Epithelial cell of proximal tubule (primary cell): ENCODE results near the gene TMIGD2. TPM values are rescaled to one million over a fixed set of nuclear protein-coding genes. Genes with fewer than 3 reads are reported as not detected.

Experiments used
- DNase-seq: peaks from one replicate; pipeline ENCODE4 v3.0.0-alpha.2; 2011; ENCODE audit warnings: low read depth
- H3K4me3 ChIP-seq: 2 replicates; pipeline ENCODE4 v1.5.1; 2011; ENCODE audit warnings: low read depth, mild to moderate bottlenecking, low read length
- CTCF ChIP-seq: conservative IDR thresholded peaks from 2 replicates; pipeline ENCODE4 v1.5.1; 2012; ENCODE audit warnings: low read depth, mild to moderate bottlenecking, low read length
- total RNA-seq: library from RNA; depleted of rRNA; stranded (reverse); fragments of >200 nt; gene quantifications from 2 replicates; pipeline ENCODE4 v1.2.3, GENCODE V29; 2015

Gene TMIGD2
- total RNA-seq, 1 donor from 2014 or later = not detected

DNA sequence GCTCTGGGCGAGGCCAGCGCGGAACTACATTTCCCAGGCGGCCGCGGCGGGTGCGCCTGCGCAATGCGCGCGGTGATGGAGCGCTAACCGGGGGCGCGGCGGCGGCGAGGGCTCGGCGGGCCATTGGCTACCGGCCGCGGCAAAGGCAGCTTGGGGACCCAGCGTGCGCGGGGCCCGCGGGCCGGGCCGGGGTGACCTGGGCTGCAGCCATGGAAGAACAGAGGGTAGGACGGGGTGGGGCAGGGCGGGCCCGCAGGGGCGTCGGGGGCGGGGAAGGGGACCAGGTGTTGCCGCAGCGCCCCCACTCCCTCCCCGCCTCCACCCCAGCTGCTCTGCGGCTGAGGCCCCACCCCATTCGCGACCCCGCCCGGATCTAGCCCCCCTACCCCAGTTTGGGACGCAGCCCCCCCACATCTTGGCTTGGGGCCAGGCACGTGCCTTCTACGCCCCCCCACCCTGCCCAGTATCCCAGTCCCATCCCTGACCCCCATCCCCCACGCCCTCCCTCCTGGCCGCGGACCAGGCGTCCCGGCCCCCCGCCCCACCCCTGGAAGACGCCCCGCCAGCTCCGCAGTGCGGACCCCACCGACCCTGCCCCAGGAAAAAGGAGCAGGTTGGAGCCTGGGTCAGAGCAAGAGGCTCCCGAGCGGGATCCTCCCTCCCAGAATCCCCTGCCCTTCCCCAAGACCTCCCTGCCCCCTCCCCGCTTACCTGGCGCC is 2.5 kb upstream of the TMIGD2 start, which contains the start of gene FSD1:
Gene FSD1 (plus strand): TSS at position 61 of the 719 bp plus-strand sequence. CDS start 149 bp downstream, at position 210.
- H3K4me3 ChIP-seq = no peak within 1 kb of the TSS
- DNase-seq = no peak
- TF ChIP-seq CTCF = no peak

DNA sequence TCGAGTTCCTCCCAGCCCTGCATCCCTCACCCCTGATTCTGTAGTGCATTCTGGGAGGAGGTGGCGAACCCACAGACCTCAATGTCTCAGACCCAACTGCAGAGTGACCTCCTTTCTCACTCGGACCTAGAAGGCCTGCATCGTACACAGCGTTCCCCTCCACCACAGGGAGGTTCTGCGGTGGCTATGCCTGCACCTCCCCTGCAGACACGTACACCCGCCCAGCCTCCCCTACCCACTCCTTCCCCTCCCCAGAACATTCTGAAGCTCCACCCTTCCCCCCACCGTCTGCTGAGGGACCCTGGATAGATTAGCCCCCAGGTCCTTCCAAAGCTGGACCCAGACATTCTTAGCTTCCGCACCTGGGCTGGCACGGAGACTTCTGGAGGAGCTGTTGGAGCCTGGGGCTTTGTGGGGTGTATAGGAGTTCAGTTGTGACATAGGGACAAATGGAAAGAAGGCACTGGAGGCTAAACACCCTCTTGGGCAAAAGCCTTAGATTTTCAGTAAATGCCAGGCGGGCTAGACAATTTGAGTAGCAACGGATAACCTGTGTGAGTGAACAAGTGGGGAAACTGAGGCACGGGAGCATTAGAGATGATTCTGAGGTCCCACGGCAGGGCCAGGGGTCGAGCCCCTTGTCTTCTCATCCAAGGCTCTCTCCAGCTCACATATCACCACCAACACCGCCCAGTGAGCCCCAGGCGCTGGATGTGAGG is 1.8 kb upstream of the TMIGD2 start:
- DNase-seq = no peak
- TF ChIP-seq CTCF = no peak
- H3K4me3 ChIP-seq = no peak overlapping the region

DNA sequence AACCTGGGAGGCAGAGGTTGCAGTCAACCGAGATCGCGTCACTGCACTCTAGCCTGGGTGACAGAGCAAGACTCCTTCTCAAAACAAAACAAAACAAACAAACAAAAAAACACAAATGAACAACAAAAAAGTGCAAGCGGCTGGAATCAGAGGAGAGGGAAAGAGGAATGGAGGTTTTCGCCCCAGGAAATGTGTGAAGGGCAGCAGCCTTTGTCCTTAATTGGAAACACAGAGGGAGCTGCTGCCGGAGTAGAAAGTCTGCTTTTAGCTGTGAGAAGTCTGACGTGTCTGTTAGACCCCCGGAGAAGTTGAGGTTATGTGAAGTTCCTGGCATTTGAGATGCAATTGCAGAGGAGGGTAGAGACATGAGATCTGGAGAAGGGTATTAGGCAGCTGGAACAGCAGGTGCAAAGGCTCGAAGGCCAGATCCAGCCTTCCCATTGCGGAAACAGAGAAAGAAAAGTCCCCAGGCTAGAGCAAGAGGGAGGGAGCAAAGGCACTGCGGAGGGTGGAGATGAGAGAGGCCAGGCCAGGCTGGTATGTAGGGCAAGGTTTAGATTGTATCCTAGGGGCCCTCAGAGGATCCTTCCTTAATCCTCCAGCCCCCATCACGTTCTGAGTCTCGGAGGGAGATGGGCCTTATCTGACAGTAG is 473 bp downstream of the TMIGD2 start:
- no peak for TF ChIP-seq CTCF
- no peak for DNase-seq
- no peak overlapping the region for H3K4me3 ChIP-seq

DNA sequence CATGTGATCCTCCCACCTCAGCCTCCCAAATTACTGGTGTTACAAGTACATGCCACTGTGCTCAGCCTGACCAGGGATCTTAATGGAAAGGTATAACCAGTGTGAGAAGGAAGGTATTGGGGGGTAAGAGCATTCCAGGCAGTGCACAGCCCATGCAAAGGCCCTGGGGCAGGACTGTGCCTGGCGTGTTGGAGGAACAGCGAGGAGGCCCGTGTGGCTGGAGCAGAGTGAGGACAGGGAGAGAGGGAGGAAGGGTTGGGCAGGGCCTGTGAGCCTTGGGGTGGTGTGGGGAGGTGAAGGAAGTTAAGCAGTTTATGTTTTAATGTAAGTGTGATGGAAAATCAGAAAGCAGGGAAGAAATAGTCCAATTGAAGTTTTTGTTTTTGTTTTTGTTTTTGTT is 1.6 kb downstream of the TMIGD2 start:
- no peak for TF ChIP-seq CTCF
- H3K4me3 ChIP-seq = no peak overlapping the region
- no peak for DNase-seq

- H3K4me3 ChIP-seq = no peak overlapping the region
- TF ChIP-seq CTCF = no peak
- DNase-seq = no peak
Observed at GRCh38 chr19:4298810-4299550, 3.2 kb downstream of the TMIGD2 start.

- no peak overlapping the region for H3K4me3 ChIP-seq
- TF ChIP-seq CTCF = no peak
- no peak for DNase-seq
Observed at GRCh38 chr19:4297901-4298809, 4.0 kb downstream of the TMIGD2 start.
